RKO (cell line): Measurements from ENCODE around the gene SPO11.
"Not testable (repeated sequence)": the region's sequence is repeated elsewhere in the genome, so short reads cannot be mapped to it uniquely, and the experiment has no call there.

Experiments used
- DNase-seq: peaks from one replicate; pipeline ENCODE4 v3.0.0-alpha.2; 2016; ENCODE audit warnings: low spot score

Gene SPO11

GRCh38 chr20:57341663-57342062, 12.1 kb downstream of the SPO11 start:
- no peak for DNase-seq

DNA sequence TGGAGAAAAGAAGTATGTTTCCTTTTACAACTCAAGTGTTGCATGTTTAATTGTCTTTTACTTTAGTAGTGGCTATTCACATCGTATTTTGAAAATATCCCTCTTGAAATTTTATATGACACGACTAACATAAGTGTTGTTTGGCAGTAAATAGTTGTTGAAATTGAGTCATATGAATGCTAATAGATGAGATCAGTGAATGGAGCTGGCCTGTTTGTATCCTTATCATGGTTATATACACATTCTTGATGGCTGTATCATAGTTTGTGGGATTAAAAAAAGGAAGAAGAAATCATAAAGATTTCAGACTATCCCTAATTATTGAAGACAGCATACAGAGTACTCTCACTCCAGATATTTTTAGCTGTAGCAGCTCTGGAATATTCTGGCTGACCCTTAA, 13.2 kb downstream of the SPO11 start:
- DNase-seq, result peak; percentile 15

DNA sequence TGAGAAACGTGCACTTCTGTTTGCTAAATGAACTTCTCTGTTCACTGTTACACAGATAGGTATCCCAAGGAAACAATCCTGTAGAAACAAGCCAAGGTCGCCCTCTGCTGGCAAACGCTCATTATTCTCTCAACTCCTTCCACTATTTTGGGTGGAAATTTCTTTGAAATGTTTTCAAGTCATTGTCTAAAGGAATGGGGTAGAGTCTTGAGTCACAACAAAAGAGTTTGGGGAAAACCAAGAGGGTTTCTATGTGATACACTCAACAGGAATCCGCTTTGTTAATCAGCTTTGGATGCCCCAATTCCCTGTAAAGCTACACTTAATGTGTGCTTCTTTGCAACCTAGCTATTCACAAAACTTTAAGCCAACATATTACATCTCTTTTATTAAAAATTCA, 16.9 kb downstream of the SPO11 start:
- DNase-seq, result peak; percentile 84

GRCh38 chr20:57347393-57347792, 17.8 kb downstream of the SPO11 start:
- no peak for DNase-seq

DNA sequence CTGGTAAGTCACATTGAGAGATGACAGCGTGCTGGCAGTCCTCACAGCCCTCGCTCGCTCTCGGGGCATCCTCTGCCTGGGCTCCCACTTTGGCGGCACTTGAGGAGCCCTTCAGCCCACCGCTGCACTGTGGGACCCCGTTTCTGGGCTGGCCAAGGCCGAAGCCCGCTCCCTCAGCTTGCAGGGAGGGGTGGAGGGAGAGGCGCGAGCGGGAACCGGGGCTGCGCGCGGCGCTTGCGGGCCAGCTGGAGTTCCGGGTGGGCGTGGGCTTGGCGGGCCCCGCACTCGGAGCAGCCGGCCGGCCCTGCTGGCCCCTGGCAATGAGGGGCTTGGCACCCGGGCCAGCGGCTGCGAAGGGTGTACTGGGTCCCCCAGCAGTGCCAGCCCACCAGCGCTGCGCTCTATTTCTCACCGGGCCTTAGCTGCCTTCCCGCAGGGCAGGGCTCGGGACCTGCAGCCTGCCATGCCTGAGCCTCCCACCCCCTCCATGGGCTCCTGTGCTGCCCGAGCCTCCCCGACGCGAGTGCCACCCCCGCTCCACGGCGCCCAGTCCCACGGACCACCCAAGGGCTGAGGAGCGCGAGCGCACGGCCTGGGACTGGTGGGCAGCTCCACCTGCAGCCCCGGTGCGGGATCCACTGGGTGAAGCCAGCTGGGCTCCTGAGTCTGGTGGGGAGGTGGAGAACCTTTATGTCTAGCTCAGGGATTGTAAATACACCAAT, 18.8 kb downstream of the SPO11 start:
- DNase-seq, result not testable (repeated sequence)

DNA sequence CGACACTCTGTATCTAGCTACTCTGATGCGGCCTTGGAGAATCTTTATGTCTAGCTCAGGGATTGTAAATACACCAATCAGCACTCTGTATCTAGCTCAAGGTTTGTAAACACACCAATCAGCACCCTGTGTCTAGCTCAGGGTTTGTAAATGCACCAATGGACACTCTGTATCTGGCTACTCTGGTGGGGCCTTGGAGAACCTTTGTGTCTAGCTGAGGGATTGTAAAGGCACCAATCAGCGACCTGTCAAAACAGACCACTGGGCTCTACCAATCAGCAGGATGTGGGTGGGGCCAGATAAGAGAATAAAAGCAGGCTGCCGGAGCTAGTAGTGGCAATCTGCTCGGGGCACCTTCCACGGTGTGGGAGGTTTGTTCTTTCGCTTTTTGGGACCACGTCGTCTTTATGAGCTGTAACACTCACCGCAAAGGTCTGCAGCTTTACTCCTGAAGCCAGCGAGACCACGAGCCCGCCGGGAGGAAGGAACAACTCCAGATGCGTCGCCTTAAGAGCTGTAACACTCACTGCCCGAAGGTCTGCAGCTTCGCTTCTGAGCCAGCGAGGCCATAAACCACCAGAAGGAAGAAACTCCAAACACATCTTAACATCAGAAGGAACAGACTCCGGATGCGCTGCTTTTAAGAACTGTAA, 19.4 kb downstream of the SPO11 start:
- not testable (repeated sequence) for DNase-seq

GRCh38 chr20:57350081-57350710, 20.6 kb downstream of the SPO11 start:
- DNase-seq, result peak; percentile 36

DNA sequence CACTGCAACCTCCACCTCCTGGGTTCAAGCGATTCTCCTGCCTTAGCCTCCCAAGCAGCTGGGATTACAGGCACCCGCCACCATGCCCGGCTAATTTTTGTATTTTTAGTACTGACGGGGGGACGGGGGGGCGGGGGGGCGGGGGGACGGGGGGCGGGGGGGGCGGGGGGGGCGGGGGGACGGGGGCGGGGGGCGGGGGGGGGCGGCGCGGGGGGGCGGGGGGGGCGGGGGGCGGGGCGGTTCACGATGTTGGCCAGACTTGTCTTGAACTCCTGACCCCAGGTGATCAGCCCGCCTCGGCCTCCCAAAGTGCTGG, 21.1 kb downstream of the SPO11 start:
- not testable (repeated sequence) for DNase-seq

DNA sequence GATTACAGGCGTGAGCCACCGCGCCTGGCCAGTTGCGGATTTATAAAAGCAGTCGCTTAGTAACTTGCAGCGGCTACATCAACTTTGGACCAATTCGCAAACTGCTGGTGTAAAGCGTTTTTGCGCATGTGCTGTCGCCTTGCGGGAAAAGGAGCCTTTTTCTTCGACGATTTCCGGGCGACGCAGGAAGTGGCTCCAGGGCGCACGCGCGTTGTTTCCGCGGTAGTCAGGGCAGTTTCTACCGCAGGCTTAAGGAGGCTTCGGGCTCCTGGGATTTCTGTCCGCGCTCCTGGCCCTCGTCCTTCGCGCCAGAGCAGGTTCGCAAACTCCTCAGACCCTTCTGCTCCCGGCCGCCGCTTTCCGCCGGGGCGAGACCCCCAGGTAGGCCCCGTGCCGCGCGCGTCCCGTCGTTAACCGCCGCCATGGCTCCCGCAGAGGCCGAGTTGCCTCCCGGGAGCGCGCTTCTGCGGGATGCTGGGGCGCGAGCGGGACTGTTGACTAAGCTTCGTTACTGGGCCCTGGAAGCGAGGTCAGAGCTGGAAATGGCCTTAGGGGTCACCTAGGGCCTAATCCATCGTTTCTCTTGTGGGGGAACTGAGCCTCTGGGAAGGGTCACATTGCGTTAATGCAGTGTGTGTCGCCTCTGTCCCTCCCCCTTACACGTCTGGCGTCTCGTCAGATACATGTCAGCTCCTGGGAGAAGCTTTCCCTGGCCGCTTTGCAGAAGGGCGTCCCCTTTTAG, 21.6 kb downstream of the SPO11 start, which contains the start of gene RAE1:
Gene RAE1, plus strand, starts transcription at position 214 of the 742 bp plus-strand sequence. CDS start 2,784 bp downstream, outside the sequence.
- peak; percentile 96 for DNase-seq

DNA sequence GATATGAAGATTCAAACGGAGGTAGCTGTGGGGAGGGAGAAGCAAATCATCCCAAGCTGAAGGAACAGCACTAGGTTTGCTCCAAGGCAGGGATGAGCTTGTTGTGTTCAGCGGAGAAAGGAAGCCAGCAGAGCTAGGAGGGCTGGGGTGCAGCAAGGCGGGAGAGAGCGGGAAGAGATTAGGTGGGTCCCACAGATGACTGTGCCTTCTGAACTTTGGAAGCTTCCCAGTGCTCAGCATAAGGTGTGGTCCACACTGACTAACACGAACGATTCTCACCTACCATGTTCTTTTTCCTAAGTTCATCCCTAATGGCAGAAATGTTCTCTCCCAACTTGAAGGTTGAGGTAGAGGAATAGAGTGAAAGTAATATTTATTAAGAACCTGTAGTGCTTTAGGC, 22.7 kb downstream of the SPO11 start:
- DNase-seq, result no peak

- no peak for DNase-seq
These were observed 23.7 kb downstream of the SPO11 start for GRCh38 chr20:57353351-57353750.

DNA sequence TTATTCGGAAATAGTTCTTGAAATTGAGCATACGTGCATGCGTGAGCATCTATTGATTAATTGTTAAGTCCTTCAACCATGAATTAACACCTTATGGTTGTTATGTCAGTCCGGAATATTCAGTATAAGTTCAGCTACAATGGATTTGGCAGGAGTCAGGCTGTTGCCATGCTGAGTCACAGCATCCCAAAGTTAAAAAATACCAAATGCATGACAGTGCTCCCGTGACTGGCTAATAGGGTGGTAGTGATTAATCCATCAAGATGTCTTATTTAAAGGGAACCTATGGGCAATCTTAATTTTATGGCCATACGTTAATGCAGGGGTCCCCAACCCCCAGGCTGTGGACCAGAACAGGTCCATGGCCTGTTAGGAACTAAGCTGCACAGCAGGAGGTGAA, 31.9 kb downstream of the SPO11 start:
- DNase-seq, result peak; percentile 88

GRCh38 chr20:57364451-57364850, 34.8 kb downstream of the SPO11 start:
- DNase-seq, result no peak

DNA sequence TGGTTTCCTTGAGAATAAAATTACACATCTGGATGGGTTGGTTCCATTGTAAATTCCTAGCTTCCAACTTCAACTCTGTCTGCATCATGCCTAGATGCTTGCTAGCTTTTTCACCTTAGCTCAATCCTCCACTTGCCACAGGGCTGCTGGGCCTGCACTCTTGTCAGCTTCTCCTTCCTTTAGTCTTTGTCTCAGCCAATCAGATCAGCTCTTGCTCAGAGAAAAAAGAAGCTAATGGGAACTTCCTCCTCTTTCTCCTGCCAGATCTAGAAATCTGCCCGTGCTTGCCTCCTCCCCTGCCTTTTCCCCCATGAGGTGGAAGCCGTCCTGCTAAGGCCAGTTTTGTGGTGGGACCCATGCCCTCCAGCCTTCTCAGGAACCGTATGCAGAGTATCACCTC, 40.0 kb downstream of the SPO11 start:
- no peak for DNase-seq

DNA sequence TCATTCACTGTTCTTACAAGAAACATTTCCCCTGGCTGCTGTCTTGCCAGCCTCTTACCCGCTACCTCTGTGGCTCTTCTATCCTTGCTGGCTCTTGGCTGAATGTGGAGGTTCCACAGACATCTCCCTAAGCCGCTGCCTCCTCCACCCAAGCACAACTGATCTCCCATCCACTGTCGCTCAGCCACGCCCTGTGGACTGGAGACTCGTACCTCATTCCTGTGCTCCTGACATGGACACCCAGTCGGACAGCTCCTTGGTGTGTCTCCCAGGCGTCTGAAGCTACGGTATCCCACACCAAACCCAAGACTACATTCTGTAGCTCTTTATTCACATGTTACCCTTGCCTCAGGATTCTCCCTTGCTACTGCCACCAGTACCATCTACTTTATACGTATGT, 40.7 kb downstream of the SPO11 start:
- no peak for DNase-seq

GRCh38 chr20:57371363-57371762, 41.8 kb downstream of the SPO11 start:
- DNase-seq, result no peak

GRCh38 chr20:57372157-57372556, 42.6 kb downstream of the SPO11 start:
- DNase-seq, result no peak

DNA sequence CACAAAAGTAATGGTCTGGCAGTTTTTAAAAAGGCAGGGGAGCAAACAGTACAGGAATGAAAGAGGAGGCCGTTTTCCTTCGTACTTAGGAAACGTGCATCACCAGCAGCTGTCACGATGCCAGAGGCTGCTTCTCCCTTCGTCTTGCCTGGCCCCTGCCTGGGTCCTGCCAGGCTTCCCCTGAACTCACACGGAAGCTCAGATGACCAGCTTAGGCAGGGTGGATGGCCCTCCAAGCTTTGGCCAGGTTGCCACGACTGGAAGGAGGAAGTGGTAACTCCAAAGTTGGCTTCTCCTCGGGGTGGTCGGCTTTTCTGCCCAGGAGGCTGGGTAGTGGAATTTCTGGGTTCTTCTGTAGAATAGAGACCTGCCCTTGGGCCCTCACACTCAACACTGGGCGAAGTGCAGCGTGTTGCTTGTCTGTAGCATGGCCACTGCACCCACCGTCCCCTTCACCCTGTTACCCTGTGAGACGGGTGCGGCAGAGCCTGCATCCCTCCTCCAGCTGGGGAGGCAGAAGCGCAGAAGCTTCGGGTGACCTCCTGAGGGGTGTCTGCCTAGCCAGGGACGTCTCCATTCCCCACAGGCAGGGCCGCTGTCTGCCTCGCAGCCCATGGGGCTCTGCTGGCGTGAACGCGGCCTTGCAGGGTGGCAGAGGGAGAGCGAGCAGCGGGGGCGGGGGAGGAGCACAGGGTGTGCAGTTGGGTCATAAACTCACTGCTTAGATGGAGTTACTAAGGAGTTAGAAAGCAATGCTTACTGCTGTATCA, 43.2 kb downstream of the SPO11 start:
- DNase-seq, result no peak

DNA sequence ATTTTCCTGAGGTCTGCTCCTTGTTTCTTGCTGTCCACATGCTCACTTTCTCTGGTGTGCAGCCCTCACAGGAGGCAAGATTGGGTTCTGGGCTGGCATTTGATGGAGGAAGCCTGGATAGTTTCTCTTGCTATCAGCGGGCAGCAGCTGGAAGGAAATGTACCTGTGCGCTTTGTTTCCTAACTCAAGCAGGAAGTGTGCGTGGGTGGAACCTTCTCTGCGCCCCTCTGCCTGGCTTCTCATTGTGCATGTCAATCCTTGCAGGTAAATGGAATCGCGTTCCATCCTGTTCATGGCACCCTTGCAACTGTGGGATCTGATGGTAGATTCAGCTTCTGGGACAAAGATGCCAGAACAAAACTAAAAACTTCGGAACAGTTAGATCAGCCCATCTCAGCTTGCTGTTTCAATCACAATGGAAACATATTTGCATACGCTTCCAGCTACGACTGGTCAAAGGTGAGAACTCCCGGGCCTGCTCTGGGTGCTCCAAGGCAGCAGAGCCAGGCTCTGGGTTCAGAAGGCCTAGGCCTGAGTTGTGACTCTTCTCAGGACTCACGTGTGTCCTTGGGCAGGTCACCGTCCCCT, 44.8 kb downstream of the SPO11 start:
- no peak for DNase-seq

- DNase-seq, result no peak
These were observed 45.5 kb downstream of the SPO11 start for GRCh38 chr20:57374931-57375651.
